GM23338 (cell line): ENCODE results near the gene EGR2. TPM values are rescaled to one million over a fixed set of nuclear protein-coding genes. Genes with fewer than 3 reads are reported as not detected.

ENCODE experiments used
- ATAC-seq: fragments of 200-7000 bp; cut with Tn5 transposase; 3 replicates; pipeline ENCODE4 v1.9.1; 2020
- DNase-seq: peaks from one replicate; pipeline ENCODE4 v3.0.0-alpha.2; 2015; ENCODE audit warnings: low spot score
- H2AFZ ChIP-seq: fragments of 200-600 bp; sonication (generic); 2 replicates; pipeline ENCODE4 v1.8.0; 2016; ENCODE audit warnings: antibody characterized with exemption, mild to moderate bottlenecking, moderate library complexity
- H3F3A ChIP-seq: fragments of 200-600 bp; sonication (generic); replicated peaks from 2 replicates; pipeline ENCODE4 v1.8.0; 2017; ENCODE audit warnings: antibody characterized with exemption, mixed run types, low read depth
- H3K27ac ChIP-seq: fragments of 200-600 bp; sonication (generic); 2 replicates; pipeline ENCODE4 v1.6.1; 2016; ENCODE audit warnings: low read depth
- H3K27me3 ChIP-seq: fragments of 200-600 bp; sonication (generic); 2 replicates; pipeline ENCODE4 v1.8.0; 2016; ENCODE audit warnings: mild to moderate bottlenecking, mixed run types, moderate library complexity; ENCODE audit not compliant: insufficient read depth
- H3K36me3 ChIP-seq: fragments of 200-600 bp; sonication (generic); 2 replicates; pipeline ENCODE4 v1.8.0; 2016; ENCODE audit warnings: mild to moderate bottlenecking; ENCODE audit not compliant: insufficient read depth
- H3K4me1 ChIP-seq: fragments of 200-600 bp; sonication (generic); 2 replicates; pipeline ENCODE4 v1.8.0; 2016; ENCODE audit warnings: mild to moderate bottlenecking, moderate library complexity; ENCODE audit not compliant: insufficient read depth
- H3K4me2 ChIP-seq: fragments of 200-600 bp; sonication (generic); 2 replicates; pipeline ENCODE4 v1.7.1; 2017; ENCODE audit warnings: mixed run types
- H3K4me3 ChIP-seq: fragments of 200-600 bp; sonication (generic); 2 replicates; pipeline ENCODE4 v1.6.1; 2016; ENCODE audit warnings: mixed run types
- H3K79me2 ChIP-seq: fragments of 200-600 bp; sonication (generic); replicated peaks from 2 replicates; pipeline ENCODE4 v1.8.0; 2017; ENCODE audit warnings: mild to moderate bottlenecking; ENCODE audit not compliant: insufficient read depth
- H3K9me2 ChIP-seq: fragments of 200-600 bp; sonication (generic); 2 replicates; pipeline ENCODE4 v1.8.0; 2017; ENCODE audit not compliant: insufficient read depth
- H4K20me1 ChIP-seq: fragments of 200-600 bp; sonication (generic); replicated peaks from 2 replicates; pipeline ENCODE4 v1.8.0; 2017; ENCODE audit warnings: mild to moderate bottlenecking; ENCODE audit not compliant: insufficient read depth
- H3K27ac Mint-ChIP-seq: 2 replicates; pipeline ENCODE4 v1.8.0; 2020; ENCODE audit warnings: inconsistent platforms, mild to moderate bottlenecking, moderate library complexity, mixed read lengths
- H3K27me3 Mint-ChIP-seq: 3 replicates; pipeline ENCODE4 v1.8.0; 2022; ENCODE audit warnings: low read depth, mild to moderate bottlenecking, moderate library complexity, mixed read lengths, inconsistent platforms; ENCODE audit not compliant: insufficient read depth, poor library complexity
- H3K36me3 Mint-ChIP-seq: 3 replicates; pipeline ENCODE4 v1.8.0; 2021; ENCODE audit warnings: low read depth, mild to moderate bottlenecking, inconsistent platforms, moderate library complexity, mixed read lengths
- H3K4me1 Mint-ChIP-seq: 3 replicates; pipeline ENCODE4 v1.8.0; 2020; ENCODE audit warnings: mild to moderate bottlenecking, inconsistent platforms, mixed read lengths
- H3K4me3 Mint-ChIP-seq: 3 replicates; pipeline ENCODE4 v1.8.0; 2021; ENCODE audit warnings: moderate library complexity, mild to moderate bottlenecking, inconsistent platforms, mixed read lengths
- H3K9me3 Mint-ChIP-seq: 3 replicates; pipeline ENCODE4 v1.8.0; 2020; ENCODE audit warnings: moderate library complexity, mild to moderate bottlenecking, inconsistent platforms, mixed read lengths
- CREB1 ChIP-seq: fragments of 250-450 bp; sonication (Bioruptor Pico); IDR thresholded peaks from 2 replicates; pipeline ENCODE4 v1.5.0; 2020; ENCODE audit warnings: low read depth, mild to moderate bottlenecking, moderate library complexity
- EZH2phosphoT487 ChIP-seq: fragments of 200-600 bp; sonication (generic); IDR thresholded peaks from one replicate; pipeline ENCODE4 v1.8.1; 2018; ENCODE audit warnings: antibody characterized with exemption; ENCODE audit not compliant: unreplicated experiment
- POLR2AphosphoS5 ChIP-seq: IDR thresholded peaks from 2 replicates; pipeline ENCODE4 v1.6.1; 2016; ENCODE audit warnings: antibody characterized with exemption, low read depth
- STAT1 ChIP-seq: IDR thresholded peaks from one replicate; pipeline ENCODE4 v1.6.1; 2016; ENCODE audit warnings: antibody characterized with exemption; ENCODE audit not compliant: unreplicated experiment
- ZNF114 ChIP-seq: fragments of 250-450 bp; sonication (Bioruptor Pico); IDR thresholded peaks from 2 replicates; pipeline ENCODE4 v1.5.0; 2020; ENCODE audit warnings: mild to moderate bottlenecking, moderate library complexity
- ZNF331 ChIP-seq: fragments of 250-450 bp; sonication (Bioruptor Pico); IDR thresholded peaks from 2 replicates; pipeline ENCODE4 v1.5.0; 2020; ENCODE audit warnings: low read depth, mild to moderate bottlenecking, moderate library complexity
- polyA plus RNA-seq: library from polyadenylated mRNA; unstranded; fragments of >200 nt; fragmentation: Nextera tagmentation; extraction: Ambion mirVana; gene quantifications from 2 replicates; pipeline ENCODE4 v1.2.1, GENCODE V29; 2016
- total RNA-seq: library from RNA; depleted of rRNA; stranded (reverse); fragments of >200 nt; shearing (Covaris generic); gene quantifications from 2 replicates; pipeline ENCODE4 v1.2.3, GENCODE V29; 2014
- TF ChIP-seq, protein P1 (sequence below): IDR thresholded peaks from one replicate; pipeline ENCODE4 v1.6.1; 2018; ENCODE audit warnings: antibody characterized with exemption; ENCODE audit not compliant: unreplicated experiment
- TF ChIP-seq, protein P2 (sequence below): fragments of 250-450 bp; sonication (Bioruptor Pico); IDR thresholded peaks from 2 replicates; pipeline ENCODE4 v1.5.0; 2020; ENCODE audit warnings: mild to moderate bottlenecking, moderate library complexity
- TF ChIP-seq, protein P3 (sequence below), 2 experiments: fragments of 200-600 bp in 1 of 2; sonication (generic) in 1 of 2; conservative IDR thresholded peaks; 2 replicates each; pipeline versions ENCODE4 v1.5.1 to v1.6.1; 2016 to 2017; ENCODE audit warnings: antibody characterized with exemption in 2 of 2, low read depth in 2 of 2, mild to moderate bottlenecking in 2 of 2, moderate library complexity in 1 of 2

Gene EGR2
- total and polyA plus RNA-seq, 2 experiments from 2014 or later, result 2.3 to 3.5 TPM

DNA sequence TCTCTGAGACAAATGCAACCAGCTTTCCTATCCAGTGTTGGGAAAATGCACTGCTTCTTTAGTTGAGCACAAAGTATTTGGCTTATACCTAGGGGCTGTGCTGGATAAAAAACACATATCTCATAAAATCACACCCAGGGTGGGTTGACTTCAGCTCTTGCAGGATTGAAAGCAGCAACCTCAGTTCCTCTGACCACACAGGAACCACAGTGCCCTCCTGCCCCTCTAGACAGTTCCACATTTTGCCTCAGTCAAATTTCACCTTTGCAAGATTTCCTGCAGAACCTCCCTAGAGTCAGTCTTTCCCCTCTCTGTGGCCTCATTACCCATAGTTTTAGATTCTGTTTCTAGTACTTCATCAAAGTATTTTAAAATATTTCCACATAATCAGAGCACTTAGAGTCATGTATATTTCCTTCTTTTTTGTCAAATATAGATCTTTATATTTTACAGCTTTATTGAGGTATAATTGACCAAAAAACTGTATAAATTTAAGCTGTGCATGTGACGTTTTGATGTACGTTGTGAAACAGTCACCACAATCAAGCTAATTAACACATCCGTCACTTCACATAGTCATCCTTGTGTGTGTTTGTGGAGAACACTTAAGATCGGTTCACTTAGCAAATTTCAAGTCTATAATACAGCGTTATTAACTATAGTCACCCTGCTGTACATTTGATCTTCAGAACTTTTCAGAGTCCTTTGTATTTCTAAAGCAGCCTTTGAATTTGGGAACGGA, 37.0 kb upstream of the EGR2 start (continued):
- TF ChIP-seq, protein P1, sequence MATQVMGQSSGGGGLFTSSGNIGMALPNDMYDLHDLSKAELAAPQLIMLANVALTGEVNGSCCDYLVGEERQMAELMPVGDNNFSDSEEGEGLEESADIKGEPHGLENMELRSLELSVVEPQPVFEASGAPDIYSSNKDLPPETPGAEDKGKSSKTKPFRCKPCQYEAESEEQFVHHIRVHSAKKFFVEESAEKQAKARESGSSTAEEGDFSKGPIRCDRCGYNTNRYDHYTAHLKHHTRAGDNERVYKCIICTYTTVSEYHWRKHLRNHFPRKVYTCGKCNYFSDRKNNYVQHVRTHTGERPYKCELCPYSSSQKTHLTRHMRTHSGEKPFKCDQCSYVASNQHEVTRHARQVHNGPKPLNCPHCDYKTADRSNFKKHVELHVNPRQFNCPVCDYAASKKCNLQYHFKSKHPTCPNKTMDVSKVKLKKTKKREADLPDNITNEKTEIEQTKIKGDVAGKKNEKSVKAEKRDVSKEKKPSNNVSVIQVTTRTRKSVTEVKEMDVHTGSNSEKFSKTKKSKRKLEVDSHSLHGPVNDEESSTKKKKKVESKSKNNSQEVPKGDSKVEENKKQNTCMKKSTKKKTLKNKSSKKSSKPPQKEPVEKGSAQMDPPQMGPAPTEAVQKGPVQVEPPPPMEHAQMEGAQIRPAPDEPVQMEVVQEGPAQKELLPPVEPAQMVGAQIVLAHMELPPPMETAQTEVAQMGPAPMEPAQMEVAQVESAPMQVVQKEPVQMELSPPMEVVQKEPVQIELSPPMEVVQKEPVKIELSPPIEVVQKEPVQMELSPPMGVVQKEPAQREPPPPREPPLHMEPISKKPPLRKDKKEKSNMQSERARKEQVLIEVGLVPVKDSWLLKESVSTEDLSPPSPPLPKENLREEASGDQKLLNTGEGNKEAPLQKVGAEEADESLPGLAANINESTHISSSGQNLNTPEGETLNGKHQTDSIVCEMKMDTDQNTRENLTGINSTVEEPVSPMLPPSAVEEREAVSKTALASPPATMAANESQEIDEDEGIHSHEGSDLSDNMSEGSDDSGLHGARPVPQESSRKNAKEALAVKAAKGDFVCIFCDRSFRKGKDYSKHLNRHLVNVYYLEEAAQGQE, result no peak
- TF ChIP-seq STAT1, result no peak
- TF ChIP-seq, protein P2, sequence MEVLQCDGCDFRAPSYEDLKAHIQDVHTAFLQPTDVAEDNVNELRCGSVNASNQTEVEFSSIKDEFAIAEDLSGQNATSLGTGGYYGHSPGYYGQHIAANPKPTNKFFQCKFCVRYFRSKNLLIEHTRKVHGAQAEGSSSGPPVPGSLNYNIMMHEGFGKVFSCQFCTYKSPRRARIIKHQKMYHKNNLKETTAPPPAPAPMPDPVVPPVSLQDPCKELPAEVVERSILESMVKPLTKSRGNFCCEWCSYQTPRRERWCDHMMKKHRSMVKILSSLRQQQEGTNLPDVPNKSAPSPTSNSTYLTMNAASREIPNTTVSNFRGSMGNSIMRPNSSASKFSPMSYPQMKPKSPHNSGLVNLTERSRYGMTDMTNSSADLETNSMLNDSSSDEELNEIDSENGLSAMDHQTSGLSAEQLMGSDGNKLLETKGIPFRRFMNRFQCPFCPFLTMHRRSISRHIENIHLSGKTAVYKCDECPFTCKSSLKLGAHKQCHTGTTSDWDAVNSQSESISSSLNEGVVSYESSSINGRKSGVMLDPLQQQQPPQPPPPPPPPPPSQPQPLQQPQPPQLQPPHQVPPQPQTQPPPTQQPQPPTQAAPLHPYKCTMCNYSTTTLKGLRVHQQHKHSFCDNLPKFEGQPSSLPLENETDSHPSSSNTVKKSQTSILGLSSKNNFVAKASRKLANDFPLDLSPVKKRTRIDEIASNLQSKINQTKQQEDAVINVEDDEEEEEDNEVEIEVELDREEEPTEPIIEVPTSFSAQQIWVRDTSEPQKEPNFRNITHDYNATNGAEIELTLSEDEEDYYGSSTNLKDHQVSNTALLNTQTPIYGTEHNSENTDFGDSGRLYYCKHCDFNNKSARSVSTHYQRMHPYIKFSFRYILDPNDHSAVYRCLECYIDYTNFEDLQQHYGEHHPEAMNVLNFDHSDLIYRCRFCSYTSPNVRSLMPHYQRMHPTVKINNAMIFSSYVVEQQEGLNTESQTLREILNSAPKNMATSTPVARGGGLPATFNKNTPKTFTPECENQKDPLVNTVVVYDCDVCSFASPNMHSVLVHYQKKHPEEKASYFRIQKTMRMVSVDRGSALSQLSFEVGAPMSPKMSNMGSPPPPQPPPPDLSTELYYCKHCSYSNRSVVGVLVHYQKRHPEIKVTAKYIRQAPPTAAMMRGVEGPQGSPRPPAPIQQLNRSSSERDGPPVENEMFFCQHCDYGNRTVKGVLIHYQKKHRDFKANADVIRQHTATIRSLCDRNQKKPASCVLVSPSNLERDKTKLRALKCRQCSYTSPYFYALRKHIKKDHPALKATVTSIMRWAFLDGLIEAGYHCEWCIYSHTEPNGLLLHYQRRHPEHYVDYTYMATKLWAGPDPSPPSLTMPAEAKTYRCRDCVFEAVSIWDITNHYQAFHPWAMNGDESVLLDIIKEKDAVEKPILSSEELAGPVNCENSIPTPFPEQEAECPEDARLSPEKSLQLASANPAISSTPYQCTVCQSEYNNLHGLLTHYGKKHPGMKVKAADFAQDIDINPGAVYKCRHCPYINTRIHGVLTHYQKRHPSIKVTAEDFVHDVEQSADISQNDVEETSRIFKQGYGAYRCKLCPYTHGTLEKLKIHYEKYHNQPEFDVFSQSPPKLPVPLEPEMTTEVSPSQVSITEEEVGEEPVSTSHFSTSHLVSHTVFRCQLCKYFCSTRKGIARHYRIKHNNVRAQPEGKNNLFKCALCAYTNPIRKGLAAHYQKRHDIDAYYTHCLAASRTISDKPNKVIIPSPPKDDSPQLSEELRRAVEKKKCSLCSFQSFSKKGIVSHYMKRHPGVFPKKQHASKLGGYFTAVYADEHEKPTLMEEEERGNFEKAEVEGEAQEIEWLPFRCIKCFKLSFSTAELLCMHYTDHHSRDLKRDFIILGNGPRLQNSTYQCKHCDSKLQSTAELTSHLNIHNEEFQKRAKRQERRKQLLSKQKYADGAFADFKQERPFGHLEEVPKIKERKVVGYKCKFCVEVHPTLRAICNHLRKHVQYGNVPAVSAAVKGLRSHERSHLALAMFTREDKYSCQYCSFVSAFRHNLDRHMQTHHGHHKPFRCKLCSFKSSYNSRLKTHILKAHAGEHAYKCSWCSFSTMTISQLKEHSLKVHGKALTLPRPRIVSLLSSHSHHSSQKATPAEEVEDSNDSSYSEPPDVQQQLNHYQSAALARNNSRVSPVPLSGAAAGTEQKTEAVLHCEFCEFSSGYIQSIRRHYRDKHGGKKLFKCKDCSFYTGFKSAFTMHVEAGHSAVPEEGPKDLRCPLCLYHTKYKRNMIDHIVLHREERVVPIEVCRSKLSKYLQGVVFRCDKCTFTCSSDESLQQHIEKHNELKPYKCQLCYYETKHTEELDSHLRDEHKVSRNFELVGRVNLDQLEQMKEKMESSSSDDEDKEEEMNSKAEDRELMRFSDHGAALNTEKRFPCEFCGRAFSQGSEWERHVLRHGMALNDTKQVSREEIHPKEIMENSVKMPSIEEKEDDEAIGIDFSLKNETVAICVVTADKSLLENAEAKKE (CRISPR knock-in tag), result no peak
- no peak for TF ChIP-seq ZNF331 (CRISPR knock-in tag)

DNA sequence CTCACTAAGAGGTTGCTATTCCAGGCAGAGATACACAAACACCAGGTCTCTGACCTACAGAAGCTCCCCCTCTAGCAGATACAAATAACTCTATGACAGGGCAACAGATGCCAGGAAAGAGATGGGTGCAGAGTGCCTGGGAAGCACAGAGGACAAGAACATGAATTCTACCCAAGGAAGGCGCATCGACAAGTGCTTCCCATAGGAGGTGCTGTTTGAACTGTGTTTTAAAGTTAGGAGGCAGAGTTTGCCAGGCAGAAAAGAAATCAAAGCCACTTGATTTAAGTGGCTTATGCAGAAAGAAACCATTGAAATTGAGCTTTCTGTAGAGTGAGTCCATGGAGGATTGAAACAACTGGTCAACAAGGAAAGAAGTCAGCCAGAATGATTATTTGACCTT, 35.3 kb upstream of the EGR2 start:
- TF ChIP-seq ZNF114 (CRISPR knock-in tag) (no peak), EZH2phosphoT487 (no peak), POLR2AphosphoS5 (no peak), ZNF331 (CRISPR knock-in tag) (no peak), CREB1 (CRISPR knock-in tag) (no peak)
- TF ChIP-seq, protein P3, sequence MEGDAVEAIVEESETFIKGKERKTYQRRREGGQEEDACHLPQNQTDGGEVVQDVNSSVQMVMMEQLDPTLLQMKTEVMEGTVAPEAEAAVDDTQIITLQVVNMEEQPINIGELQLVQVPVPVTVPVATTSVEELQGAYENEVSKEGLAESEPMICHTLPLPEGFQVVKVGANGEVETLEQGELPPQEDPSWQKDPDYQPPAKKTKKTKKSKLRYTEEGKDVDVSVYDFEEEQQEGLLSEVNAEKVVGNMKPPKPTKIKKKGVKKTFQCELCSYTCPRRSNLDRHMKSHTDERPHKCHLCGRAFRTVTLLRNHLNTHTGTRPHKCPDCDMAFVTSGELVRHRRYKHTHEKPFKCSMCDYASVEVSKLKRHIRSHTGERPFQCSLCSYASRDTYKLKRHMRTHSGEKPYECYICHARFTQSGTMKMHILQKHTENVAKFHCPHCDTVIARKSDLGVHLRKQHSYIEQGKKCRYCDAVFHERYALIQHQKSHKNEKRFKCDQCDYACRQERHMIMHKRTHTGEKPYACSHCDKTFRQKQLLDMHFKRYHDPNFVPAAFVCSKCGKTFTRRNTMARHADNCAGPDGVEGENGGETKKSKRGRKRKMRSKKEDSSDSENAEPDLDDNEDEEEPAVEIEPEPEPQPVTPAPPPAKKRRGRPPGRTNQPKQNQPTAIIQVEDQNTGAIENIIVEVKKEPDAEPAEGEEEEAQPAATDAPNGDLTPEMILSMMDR (conservative IDR thresholded peaks at IDR 0.05; ENCODE audit: low read depth in 2 of 2), result peak; percentile 81 to 84
- Histone ChIP-seq H4K20me1 (no peaks in the 10 kb centered on the region), H3K27me3 (no peaks in the 10 kb centered on the region), H3K79me2 (no peaks in the 10 kb centered on the region), H3K4me1 (no peaks in the 10 kb centered on the region), H3F3A (no peaks in the 10 kb centered on the region), H3K27ac (no peak overlapping the region), H3K36me3 (no peaks in the 10 kb centered on the region; the same call in 1 of the 2 replicates), H2AFZ (no peak overlapping the region), H3K4me3 (no peak overlapping the region), H3K9me2 (no peaks in the 10 kb centered on the region), H3K4me2 (no peak overlapping the region)
- Mint-ChIP-seq H3K27ac (no peak overlapping the region), H3K36me3 (no peaks in the 10 kb centered on the region), H3K9me3 (no peaks in the 10 kb centered on the region; the same call in 2 of the 3 replicates), H3K27me3 (peaks cover 1% of the 10 kb centered on the region), H3K4me3 (no peak overlapping the region), H3K4me1 (no peaks in the 10 kb centered on the region; the same call in 2 of the 3 replicates)
- ATAC-seq (peak; percentile 64), DNase-seq (peak; percentile 78)
